GM11168 (cell line): ENCODE results near the gene OGFOD3.
"Not testable (repeated sequence)": the region's sequence is repeated elsewhere in the genome, so short reads cannot be mapped to it uniquely, and the experiment has no call there.

Experiments
- in situ Hi-C: fragments of 300-500 bp; cut with MboI; formaldehyde crosslinking; loops from one replicate; pipeline ENCODE4 v1.12.0; 2022; ENCODE audit warnings: low sequenced_read_pairs; ENCODE audit not compliant: unreplicated experiment

OGFOD3 gene

GRCh38 chr17:82377924-82378740, 40.3 kb downstream of the OGFOD3 start:
- in situ Hi-C loops: no loop called here

- in situ Hi-C loops: not testable (repeated sequence)
These were observed 41.1 kb downstream of the OGFOD3 start for GRCh38 chr17:82377294-82377693.

- in situ Hi-C loops: no loop called here
These were observed 42.2 kb downstream of the OGFOD3 start for GRCh38 chr17:82376042-82376730.

GRCh38 chr17:82375359-82376041, 42.9 kb downstream of the OGFOD3 start:
- in situ Hi-C loops: no loop called here

- in situ Hi-C loops: no loop called here
These were observed 43.6 kb downstream of the OGFOD3 start for GRCh38 chr17:82374626-82375331.

- in situ Hi-C loops: no loop called here
These were observed 44.4 kb downstream of the OGFOD3 start for GRCh38 chr17:82373731-82374625.

GRCh38 chr17:82373072-82373452, 45.3 kb downstream of the OGFOD3 start:
- in situ Hi-C loops: not testable (repeated sequence)

GRCh38 chr17:82372249-82373071, 45.9 kb downstream of the OGFOD3 start:
- in situ Hi-C loops: no loop called here

- in situ Hi-C loops: no loop called here
These were observed 46.8 kb downstream of the OGFOD3 start, which contains the start of gene UTS2R for GRCh38 chr17:82371333-82372248. UTS2R (plus strand) TSS chr17:82371765; CDS start chr17:82374325, 2,560 bp downstream.

- in situ Hi-C loops: no loop called here
These were observed 47.7 kb downstream of the OGFOD3 start for GRCh38 chr17:82370471-82371332.

- in situ Hi-C loops: no loop called here
These were observed 49.2 kb downstream of the OGFOD3 start for GRCh38 chr17:82369211-82369610.

GRCh38 chr17:82367724-82368524, 50.5 kb downstream of the OGFOD3 start:
- in situ Hi-C loops: no loop called here

GRCh38 chr17:82366749-82367148, 51.6 kb downstream of the OGFOD3 start:
- in situ Hi-C loops: no loop called here

- in situ Hi-C loops: no loop called here
These were observed 52.6 kb downstream of the OGFOD3 start for GRCh38 chr17:82365606-82366295.

GRCh38 chr17:82361885-82362633, 56.3 kb downstream of the OGFOD3 start:
- in situ Hi-C loops: no loop called here
